GM15510 (cell line): ENCODE measurements around the gene OR5AC2.

ENCODE experiments used
- POLR2A ChIP-seq: IDR thresholded peaks from 3 replicates; pipeline ENCODE4 v1.6.1; 2011; ENCODE audit warnings: borderline replicate concordance; ENCODE audit not compliant: insufficient read length; ENCODE audit errors: extremely low read depth

The OR5AC2 gene, protein sequence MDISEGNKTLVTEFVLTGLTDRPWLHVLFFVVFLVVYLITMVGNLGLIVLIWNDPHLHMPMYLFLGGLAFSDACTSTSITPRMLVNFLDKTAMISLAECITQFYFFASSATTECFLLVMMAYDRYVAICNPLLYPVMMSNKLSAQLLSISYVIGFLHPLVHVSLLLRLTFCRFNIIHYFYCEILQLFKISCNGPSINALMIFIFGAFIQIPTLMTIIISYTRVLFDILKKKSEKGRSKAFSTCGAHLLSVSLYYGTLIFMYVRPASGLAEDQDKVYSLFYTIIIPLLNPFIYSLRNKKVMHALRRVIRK

DNA sequence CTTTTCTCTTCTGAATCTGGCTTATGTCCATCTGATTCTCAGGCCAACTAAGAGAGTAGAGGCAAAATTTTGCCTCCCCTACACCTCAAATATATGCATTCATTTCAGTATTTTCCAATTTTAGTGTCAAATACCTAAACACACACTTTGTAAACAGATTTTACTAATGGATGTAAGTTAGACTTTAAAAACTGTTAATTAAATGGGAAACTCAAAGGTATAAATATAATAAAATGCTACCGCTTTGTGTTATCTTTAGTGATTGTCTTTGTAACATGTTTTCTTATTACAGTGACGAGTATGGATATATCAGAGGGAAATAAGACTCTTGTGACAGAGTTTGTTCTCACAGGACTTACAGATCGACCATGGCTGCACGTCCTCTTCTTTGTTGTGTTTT lies at the start of gene OR5AC2:
Gene OR5AC2 (plus strand): TSS at position 301 of the 400 bp plus-strand sequence. CDS start 0 bp downstream, at position 301.
- TF ChIP-seq POLR2A: no peak

DNA sequence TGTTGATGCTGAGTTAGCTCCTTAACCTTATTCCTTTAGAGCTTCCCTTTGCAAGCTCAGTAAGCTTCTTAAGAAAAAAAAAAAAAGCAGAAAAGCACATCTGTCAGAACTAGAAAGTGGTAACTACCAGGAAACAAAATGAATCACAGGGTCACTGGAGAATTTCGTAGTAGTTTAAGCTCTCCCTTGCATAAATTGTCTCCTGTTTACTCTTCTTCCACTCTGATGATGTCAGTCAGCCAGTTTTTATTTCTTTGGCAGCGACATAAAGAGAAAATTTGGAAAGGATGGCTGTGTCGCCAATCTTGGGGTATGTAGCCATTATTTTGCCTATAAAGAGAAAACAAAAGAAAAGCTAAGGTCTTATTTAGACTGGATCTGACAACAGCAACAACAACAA lies 48.7 kb upstream of the OR5AC2 start:
- TF ChIP-seq POLR2A: no peak

DNA sequence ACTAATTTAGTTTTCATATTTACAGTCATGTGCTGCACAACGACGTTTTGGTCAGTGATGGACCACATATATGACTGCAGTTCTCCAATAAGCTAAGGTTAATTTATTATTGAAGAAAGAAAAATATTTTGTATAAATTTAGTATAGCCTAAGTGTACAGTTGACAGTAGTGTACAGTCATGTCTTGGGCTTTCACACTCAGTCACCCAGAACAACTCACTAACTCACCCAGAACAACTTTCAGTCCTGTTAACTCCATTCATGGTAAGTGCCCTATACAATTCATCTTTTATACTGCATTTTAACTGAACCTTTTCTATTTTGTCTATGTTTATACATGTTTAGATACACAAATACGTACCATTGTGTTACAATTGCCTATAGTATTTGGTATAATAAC lies 48.1 kb upstream of the OR5AC2 start:
- no peak for TF ChIP-seq POLR2A

DNA sequence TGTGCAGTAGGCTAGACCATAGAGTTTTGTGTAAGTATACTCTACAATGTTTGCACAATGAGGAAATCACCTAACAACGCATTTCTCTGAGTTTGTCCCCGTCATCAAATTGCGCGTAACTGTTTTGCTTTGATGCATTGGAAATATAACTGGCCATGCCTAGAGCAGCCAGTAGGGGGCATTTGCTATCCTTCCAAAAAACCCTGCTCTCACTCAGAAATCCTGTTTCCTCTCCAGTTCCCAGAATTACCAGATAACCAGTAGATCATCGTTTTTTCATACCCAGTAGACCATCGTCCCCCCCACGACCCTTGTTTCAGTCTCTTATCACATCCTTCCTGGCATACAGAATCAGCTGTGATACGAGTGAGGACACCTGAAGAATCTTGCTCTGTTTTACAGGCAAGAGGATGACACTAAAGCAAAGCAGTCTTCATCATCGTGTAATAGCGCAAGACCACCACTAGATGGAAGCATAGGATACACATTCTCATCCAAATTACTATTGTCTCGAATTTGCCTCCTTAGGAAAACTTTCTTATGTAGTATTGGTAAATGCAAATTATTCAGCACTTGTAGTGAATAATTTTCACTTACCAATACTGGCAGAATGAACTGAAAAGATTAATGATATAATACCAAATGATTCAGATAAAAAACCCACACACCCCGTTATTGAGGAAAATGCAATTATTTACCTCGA lies 47.5 kb upstream of the OR5AC2 start:
- no peak for TF ChIP-seq POLR2A

DNA sequence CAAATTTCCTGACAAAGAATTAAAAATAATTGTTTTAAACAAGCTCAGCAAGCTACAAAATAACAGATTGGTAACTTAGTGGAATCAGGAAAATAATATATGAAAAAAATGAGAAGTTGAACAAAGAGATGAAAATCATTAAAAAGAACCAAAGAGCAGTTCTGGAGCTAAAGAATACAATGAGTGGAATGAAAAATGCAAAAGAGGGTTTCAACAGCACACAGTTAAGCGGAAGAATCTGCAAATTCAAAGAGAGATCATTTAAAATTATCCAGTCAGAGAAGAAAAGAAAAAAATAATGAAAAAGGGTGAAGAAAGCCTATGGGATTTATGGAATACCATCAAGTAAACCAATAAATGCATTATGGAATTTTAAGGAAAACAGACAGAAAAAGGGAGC lies 45.6 kb upstream of the OR5AC2 start:
- TF ChIP-seq POLR2A: no peak

DNA sequence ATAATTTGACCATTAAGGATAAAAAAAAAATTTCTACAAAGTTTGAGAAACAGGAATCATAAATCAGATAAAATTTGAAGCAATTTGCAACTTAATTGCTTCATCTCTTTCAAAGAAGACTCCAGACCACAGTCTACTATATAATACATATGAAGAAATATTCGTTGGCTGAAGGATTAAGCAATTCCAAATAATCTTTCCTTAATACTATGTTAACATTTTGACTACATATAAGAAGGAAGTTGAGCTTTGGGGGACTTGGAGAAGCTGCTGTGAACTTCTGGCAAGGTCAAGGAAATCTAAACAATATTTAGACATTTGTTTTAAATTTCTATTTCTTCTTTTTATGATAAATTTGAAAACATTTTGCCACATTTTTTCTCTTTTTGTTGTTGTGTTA lies 38.4 kb upstream of the OR5AC2 start:
- TF ChIP-seq POLR2A: no peak

DNA sequence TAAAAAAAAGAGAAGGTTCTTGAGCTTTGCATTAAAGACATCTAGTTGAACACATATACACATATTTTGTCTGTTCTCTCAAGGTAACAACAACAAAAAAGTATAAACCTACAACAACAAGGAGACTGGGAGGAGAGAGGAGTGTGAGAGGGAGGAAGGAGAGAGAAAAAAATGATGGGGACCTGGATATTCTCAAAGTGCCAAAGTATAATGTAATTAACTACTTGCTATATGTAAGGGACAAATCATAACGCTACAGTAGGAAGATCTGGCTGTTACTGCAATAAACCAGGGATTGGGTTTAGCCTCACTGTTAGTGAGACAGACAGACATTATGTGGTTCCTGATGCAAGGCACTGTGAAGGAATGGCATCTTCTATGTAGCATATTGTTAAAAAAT lies 37.7 kb upstream of the OR5AC2 start:
- no peak for TF ChIP-seq POLR2A

DNA sequence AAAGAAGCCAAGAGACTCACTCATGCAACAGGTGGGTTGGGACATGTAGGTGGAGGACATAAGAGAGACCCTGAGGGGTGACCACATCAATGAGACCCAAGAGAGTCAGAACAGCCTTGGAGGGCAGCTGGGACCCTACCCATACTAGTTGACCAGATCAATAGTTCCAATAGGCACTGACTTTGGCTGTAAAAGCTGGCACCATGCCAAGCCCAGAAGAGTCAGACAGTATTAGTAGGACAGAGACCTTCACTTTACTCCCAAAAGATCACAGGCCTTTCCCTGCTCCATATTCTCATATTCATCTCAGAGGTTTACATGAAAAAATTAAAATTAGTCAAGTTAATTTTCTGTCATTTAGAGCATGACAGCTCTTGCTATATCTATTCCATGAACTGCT lies 30.9 kb upstream of the OR5AC2 start:
- no peak for TF ChIP-seq POLR2A

DNA sequence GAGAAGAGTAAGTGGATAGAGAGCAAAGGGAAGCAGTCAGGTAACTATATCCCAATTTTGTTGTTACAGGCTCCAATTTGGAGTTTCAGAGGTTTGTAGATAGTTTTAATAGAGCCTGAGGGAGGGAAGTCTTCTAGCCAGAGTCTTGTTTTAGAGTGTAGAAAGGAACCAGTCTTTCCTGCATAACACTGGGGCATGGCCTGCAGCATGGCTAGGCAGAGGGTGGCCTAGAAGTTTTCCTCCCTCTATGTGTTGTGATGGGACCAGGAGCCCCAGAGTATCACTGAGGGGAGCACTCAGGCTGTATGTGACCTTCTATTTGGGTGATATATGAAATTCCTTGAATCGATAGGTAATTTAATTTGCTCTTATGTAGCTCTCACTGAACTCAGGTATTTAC lies 29.3 kb upstream of the OR5AC2 start:
- TF ChIP-seq POLR2A: no peak

DNA sequence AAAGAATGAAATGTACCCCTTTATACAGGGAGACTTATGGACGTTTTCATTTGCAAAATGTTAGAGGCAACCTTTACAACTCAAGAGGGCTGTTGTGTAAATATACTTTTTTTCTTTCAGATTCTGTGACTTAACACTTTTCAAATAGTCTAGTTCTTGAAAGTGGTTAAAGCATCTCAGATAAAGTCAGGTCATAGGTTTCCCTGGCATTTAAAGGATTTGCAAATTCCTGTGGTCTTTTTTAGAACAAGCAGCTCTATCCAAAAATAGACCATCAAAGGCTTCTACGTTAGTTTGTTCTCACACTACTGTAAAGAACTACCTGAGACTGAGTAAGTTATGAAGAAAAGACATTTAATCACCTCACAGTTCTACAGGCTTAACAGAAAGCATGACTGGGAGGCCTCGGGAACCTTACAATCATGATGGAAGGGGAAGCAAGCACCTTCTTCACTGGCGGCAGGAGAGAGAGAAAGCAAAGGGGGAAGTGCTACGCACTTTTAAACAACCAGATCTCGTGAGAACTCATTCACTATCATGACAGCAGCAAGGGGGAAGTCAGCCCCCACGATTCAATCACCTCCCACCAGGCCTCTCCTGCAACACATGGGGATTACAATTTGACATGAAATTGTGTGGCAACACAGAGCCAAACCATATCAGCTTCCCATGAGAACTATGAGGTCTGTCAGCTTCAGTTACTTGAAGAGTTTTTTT lies 28.6 kb upstream of the OR5AC2 start:
- TF ChIP-seq POLR2A: no peak

DNA sequence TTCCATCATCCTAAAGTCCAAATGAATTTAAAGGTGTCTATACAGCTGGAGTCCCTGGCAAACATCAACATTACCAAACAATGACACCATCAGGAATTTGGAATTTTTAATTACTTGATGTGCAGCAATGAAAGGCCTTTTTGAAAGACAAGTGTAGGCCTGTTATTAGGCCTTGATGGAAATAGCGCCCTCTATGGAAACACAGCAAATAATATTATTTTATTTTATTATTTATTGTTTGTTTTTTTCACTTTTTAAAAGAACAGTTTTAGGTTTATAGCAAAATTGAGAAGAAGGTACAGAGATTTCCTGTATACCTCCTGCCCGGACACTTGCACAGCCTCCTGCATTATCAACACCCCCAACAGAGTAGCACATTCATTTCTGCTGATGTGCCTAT lies 18.1 kb upstream of the OR5AC2 start:
- TF ChIP-seq POLR2A: no peak

DNA sequence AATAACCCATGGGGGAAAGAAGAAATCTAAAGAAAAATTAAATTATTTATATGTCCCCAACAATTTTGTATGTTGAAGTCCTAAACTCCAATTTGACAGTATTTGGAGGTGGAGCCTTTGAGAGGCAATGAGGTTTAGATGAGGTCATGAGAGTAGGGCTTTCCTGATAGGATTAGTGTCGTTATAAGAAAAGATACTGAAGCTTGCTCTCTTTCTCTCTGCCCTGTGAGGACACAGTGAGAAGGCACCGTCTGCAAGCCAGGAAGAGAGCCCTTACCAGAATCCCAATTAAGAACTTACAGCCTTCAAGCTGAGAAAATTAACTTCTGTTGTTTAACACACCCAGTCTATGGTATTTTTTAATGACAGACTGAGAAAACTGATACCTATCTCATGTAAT lies 16.1 kb upstream of the OR5AC2 start:
- TF ChIP-seq POLR2A: no peak

DNA sequence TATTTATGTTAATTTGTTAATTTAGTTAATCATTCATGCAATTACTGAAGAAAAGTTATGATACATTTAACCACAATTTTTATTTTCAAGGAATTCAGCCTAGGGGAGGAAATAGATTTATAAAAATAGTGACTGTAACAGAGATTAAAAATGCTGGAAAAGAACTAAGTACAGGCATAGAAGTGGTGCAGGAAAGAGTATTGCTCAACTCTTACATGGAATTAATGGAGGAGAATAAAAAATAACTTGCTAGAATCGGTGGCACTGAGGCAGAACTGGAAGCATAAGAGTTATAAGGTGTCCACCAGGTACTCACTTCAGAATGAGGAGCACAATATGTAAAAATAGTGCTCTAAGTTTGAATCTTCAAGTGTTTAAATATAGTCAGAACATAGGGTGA lies 13.5 kb upstream of the OR5AC2 start:
- TF ChIP-seq POLR2A: no peak

DNA sequence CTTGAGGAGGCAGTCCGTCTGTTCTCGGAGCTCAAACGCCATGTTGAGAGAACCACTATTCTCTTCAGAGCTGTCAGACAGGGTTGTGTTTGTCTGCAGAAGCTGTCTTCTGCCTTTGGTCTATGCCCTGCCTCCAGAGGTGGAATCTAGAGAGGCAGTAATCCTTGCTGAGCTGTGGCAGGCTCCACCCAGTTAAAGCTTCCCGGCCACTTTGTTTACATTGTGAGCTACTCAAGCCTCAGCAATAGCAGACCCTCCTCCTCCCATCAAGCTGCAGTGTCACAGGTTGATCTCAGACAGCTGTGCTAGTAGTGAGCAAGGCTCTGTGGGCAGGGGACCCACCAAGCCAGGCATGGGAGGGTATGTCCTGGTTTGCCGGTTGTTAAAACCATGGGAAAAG lies 8.9 kb downstream of the OR5AC2 start:
- no peak for TF ChIP-seq POLR2A

DNA sequence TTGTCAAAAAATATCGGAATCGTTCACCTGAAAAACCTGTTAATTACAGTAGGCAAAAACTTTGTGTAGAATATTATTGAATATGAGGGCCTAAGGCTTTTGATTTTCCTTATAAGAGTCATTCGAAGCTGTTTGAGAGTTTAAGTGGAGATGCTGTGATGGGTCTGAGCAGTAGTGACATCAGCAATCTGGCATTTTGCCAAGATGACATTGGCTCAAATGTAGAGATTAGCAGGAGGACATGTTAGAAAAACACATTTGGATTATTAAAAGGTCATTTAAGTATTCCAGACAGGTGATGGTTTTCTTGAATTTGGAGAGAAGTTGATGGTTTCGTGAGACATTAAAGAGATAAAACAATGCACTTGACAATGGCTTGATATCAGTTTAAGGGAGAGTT lies 12.9 kb downstream of the OR5AC2 start:
- no peak for TF ChIP-seq POLR2A

DNA sequence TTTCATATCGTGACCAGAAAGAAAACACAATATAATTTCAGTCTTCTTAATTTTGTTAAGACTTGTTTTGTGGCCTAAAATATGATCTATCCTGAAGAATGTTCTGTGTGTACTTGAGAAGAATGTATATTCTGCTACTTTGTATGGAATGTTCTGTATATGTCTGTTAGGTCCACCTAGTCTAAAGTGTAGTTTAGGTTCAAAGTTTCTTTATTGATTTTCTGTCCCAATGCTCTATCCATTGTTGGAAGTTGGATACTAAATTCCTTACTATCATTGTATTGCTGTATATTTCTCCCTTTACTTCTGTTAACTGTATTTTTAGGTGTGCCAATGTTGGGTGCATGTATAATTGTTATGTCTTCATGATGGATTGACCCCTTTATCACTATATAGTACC lies 21.2 kb downstream of the OR5AC2 start:
- TF ChIP-seq POLR2A: no peak
